ENCODE results near the gene GMIP. TPM values are rescaled to one million over a fixed set of nuclear protein-coding genes. Genes with fewer than 3 reads are reported as not detected.
"Not testable (repeated sequence)": the region's sequence is repeated elsewhere in the genome, so short reads cannot be mapped to it uniquely, and the experiment has no call there.

Gene GMIP
- total RNA-seq, 1 donor: 36.9 TPM

DNA sequence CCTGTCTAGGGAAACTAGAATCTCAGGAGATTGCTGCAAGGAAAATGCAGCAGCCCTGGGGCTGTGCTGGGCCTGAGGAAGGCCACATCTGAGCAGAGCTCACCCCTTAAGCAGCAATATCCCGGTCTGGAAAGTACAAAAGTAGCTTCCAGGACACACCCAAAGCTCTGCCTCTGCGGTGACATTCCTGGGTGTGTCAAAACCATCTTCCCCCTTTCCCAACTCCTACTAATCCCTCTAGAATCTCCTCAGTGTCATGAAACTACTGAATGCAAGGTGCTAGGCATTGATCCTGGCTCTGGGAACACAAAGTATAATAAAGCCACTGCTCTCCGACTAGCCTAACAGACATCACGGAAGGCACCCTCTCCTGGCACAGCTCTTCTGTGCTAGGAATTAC is 30.0 kb downstream of the GMIP start:
- DNase-seq (ENCODE audit: low read depth in 2 of 3, low spot score in 2 of 3): no peak

GRCh38 chr19:19610376-19611202 is 32.9 kb downstream of the GMIP start:
- DNase-seq (ENCODE audit: low read depth in 2 of 3, low spot score in 2 of 3): no peak

GRCh38 chr19:19606686-19607085 is 36.8 kb downstream of the GMIP start:
- DNase-seq (ENCODE audit: low read depth in 2 of 3, low spot score in 2 of 3): not testable (repeated sequence)

- DNase-seq (ENCODE audit: low read depth in 2 of 3, low spot score in 2 of 3): peak in 2 of 3 donors; percentile 52 to 58
Observed at GRCh38 chr19:19606021-19606420, 37.4 kb downstream of the GMIP start.

GRCh38 chr19:19602713-19603324 is 40.6 kb downstream of the GMIP start:
- no peak for DNase-seq (ENCODE audit: low read depth in 2 of 3, low spot score in 2 of 3)

- DNase-seq (ENCODE audit: low read depth in 2 of 3, low spot score in 2 of 3): no peak
Observed at GRCh38 chr19:19602136-19602712, 41.2 kb downstream of the GMIP start.

GRCh38 chr19:19600793-19601330 is 42.6 kb downstream of the GMIP start:
- no peak for DNase-seq (ENCODE audit: low read depth in 2 of 3, low spot score in 2 of 3)

DNA sequence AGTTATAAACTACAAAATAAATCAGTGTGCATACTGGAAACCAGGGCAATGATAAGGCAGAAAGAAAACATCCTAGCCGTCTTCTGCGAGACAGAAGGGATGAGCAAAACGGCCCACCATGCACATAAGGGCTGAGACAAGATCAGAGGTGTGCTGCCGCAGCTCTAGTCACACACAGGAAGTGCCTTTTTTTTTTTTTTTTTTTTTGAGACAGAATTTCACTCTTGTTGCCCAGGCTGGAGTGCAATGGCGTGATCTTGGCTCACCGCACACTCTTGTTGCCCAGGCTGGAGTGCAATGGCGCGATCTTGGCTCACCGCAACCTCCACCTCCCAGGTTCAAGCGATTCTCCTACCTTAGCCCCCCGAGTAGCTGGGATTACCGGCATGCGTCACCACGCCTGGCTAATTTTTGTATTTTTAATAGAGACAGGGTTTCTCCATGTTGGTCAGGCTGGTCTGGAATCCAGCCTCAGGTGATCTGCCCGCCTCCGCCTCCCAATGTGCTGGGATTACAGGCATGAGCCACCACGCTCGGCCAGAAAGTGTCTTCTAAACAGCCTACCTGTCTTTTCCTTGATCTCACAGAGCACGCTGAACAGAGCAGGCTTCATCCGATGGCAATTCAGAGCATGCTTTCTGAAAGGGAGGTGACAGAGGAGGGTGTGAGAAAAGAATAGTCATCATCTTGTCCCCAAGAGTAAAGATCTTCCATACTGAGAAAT is 44.6 kb downstream of the GMIP start:
- DNase-seq (ENCODE audit: low read depth in 2 of 3, low spot score in 2 of 3): not testable (repeated sequence)

DNA sequence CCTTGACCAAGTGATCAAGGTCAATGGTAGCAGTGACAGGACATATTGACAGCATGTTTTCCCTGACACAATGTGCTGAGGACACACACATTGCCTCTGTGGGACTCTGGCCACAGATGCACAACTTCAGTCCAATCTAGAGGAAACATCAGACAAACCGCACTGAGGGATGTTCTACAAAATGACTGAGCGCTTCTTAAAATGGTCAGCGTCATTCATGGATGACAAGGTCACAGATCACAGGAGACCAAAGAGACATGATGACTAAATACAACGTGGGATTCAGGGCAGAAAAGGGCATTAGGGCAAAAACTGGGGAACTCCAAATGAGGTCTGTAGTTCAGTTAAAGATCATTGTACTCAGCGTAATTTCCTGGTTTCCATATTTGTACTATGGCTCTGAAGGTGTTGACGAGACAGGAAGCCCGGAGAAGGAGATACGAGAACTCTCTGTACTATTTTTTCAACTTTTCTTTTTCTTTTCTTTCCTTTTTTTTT is 45.6 kb downstream of the GMIP start:
- DNase-seq (ENCODE audit: low read depth in 2 of 3, low spot score in 2 of 3): peak; percentile 25 to 66 (median 48)

- no peak for DNase-seq (ENCODE audit: low read depth in 2 of 3, low spot score in 2 of 3)
Observed at GRCh38 chr19:19595171-19595701, 48.2 kb downstream of the GMIP start.

- DNase-seq (ENCODE audit: low read depth in 2 of 3, low spot score in 2 of 3): no peak
Observed at GRCh38 chr19:19594381-19594780, 49.1 kb downstream of the GMIP start.

- no peak for DNase-seq (ENCODE audit: low read depth in 2 of 3, low spot score in 2 of 3)
Observed at GRCh38 chr19:19592690-19593089, 50.8 kb downstream of the GMIP start.

DNA sequence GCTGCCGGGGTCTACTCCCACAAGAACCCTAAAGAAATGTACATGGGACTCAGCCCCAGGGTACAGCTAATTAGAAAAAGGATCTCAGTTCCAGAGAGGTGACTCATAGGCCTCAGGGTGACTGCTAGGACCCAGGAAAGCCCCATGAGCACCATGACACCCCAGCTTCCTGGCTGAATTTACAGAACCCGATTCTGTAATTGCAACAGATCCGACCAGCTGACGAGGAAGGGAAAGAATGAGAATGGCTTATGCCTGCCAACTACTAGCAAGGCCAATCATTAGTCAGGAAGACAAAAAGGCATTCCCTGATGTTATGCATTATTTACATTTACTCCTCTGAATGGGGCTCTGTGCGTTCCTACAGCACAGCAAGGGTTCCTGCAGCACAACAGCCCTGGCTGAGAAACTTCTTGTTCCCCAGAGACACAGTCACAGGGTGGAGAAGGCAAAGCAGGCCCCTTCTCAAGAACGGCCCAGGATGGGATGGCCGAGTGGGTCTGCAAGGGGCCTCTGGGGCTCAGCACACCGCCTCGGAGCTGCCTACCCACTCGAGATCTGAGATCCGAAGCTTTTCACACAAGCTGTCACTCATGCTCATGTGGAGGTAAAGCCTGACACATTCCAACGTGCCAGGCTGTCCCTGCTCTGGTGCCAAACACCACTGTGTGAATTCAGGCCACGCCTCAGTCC is 52.2 kb downstream of the GMIP start:
- DNase-seq (ENCODE audit: low read depth in 2 of 3, low spot score in 2 of 3): no peak

DNA sequence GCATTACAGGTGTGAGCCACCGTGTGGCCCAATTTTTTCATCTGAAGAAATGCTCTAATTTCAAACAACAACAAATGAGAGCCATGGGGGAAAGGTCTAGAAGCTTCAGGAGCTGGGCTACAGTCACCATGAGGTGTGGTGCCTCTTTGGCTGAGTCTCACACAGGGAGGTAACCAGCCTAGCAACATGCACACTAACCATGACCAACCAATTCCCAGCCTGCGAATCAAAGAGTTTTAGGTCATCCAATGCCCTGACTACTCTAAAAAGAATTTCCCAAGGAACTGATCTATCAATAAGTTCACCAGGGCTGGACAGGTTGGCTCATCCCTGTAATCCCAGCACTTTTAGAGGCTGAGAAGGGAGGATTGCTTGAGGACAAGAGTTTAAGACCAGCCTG is 54.9 kb downstream of the GMIP start:
- no peak for DNase-seq (ENCODE audit: low read depth in 2 of 3, low spot score in 2 of 3)

DNA sequence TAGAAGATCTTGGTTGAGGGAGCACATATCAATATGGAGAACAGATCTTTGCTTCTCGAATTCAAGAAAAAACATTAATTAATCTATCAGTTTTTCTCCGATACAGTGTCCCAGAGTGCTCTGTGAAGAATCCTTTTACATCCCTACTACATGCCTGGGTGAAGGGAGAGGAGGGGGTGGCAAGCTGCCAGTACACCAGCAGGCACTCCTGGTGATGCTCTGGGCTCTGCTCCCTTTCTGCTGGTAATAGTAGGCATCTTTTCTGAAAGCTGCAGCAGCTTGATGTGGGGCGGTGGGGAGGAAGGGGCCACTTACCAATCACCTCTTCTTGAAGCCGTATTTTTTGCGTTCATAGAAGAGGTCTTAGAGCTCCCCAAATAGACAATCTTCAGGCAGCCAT is 55.7 kb downstream of the GMIP start:
- DNase-seq (ENCODE audit: low read depth in 2 of 3, low spot score in 2 of 3): no peak

- no peak for DNase-seq (ENCODE audit: low read depth in 2 of 3, low spot score in 2 of 3)
Observed at GRCh38 chr19:19584356-19584755, 59.1 kb downstream of the GMIP start.

GRCh38 chr19:19582471-19582870 is 61.0 kb downstream of the GMIP start:
- DNase-seq (ENCODE audit: low read depth in 2 of 3, low spot score in 2 of 3): no peak

DNA sequence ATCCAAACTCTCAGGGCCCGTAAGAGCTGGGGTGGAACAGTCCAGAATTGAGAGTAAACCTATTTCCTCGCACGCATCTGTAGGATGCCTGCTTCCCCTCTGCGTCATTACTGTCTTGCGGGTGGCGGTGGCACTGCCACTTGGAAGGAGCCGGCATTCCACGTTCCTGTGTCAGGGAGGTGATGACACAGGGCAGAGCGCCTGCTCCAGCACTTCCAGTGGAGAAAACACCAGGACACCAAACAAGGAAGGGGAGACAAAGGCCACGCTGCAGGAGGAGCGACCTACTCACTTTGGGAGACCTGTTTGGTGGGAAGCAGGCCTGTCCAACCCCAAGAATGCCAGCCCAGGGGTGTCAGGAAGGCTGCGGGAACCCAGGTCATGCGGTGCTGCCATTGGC is 62.1 kb downstream of the GMIP start:
- DNase-seq (ENCODE audit: low read depth in 2 of 3, low spot score in 2 of 3): no peak

- no peak for DNase-seq (ENCODE audit: low read depth in 2 of 3, low spot score in 2 of 3)
Observed at GRCh38 chr19:19580418-19580817, 63.0 kb downstream of the GMIP start.
